ENCODE measurements around the gene ZSCAN23.

The ZSCAN23 gene

GRCh38 chr6:28402197-28402596, 41.1 kb downstream of the ZSCAN23 start:
- peaks cover 0 to 10% of the 10 kb centered on the region in 2 experiments; a peak in 1 of 3 replicates for H3K36me3 ChIP-seq (ENCODE audit: control insufficient read depth in 2 of 2, insufficient read depth in 1 of 2, low read length in 2 of 2)
- ChIA-PET POLR2A (interaction anchor here (0.7 to 0.9 kb wide), 2 partner anchors 261 to 278 kb away, joined by 3 read pairs; partner anchors contain the start of genes ZKSCAN8 and ZSCAN16), CTCF (interaction anchor here (0.5 to 0.7 kb wide), 5 partner anchors 8 to 457 kb away, joined by 3 to 4 read pairs (median 3); no protein-coding TSS in a partner anchor)
- no peak overlapping the region for H3K27ac ChIP-seq (ENCODE audit: extremely low read depth, low read depth, low read length)
- H3K4me1 ChIP-seq (ENCODE audit: control insufficient read depth, insufficient read depth, low read length) = 0 out of 2 replicates have a peak, but pooled peaks cover 4% of the 10 kb centered on the region
- H3K4me3 ChIP-seq (ENCODE audit: low read depth, low read length) = no peak overlapping the region
- no peak for TF ChIP-seq ZBTB49 (tag by site-specific recombination; IDR thresholded peaks at IDR 0.05; ENCODE audit: low read depth)
- TF ChIP-seq ZNF426 (tag by site-specific recombination; IDR thresholded peaks at IDR 0.05) = no peak
- peak; percentile 17; the same call in 1 of the 2 replicates for TF ChIP-seq FEZF1 (tag by site-specific recombination; IDR thresholded peaks at IDR 0.05)
- TF ChIP-seq ZNF791 (tag by site-specific recombination; IDR thresholded peaks at IDR 0.05) = no peak
- peak; percentile 96 for TF ChIP-seq ZBTB48 (tag by site-specific recombination; IDR thresholded peaks at IDR 0.05)
- H3K9me3 ChIP-seq (ENCODE audit: control insufficient read depth, insufficient read depth, low read depth, low read length) = no peaks in the 10 kb centered on the region

GRCh38 chr6:28401172-28401571, 42.1 kb downstream of the ZSCAN23 start:
- ChIA-PET CTCF (no interaction called here), POLR2A (no interaction called here)
- Histone ChIP-seq H3K27ac (ENCODE audit: extremely low read depth, low read depth, low read length) (no peak overlapping the region), H3K9me3 (ENCODE audit: control insufficient read depth, insufficient read depth, low read depth, low read length) (no peaks in the 10 kb centered on the region), H3K4me3 (ENCODE audit: low read depth, low read length) (no peak overlapping the region), H3K36me3 (ENCODE audit: control insufficient read depth in 2 of 2, insufficient read depth in 1 of 2, low read length in 2 of 2) (peaks cover 6 to 20% of the 10 kb centered on the region in 2 experiments; a peak in 2 of 3 replicates), H3K4me1 (ENCODE audit: control insufficient read depth, insufficient read depth, low read length) (0 out of 2 replicates have a peak, but pooled peaks cover 4% of the 10 kb centered on the region)
- no peak for TF ChIP-seq YY1 (tag by site-specific recombination; IDR thresholded peaks at IDR 0.05)
- TF ChIP-seq PRDM10 (tag by site-specific recombination; IDR thresholded peaks at IDR 0.05) = peak; percentile 65
- no peak for TF ChIP-seq ZNF350 (tag by site-specific recombination; IDR thresholded peaks at IDR 0.05)
- TF ChIP-seq ZNF521 (tag by site-specific recombination; IDR thresholded peaks at IDR 0.05) = no peak
- no peak for TF ChIP-seq ZNF148 (tag by site-specific recombination; IDR thresholded peaks at IDR 0.05; ENCODE audit: borderline replicate concordance)

GRCh38 chr6:28400122-28400451, 43.2 kb downstream of the ZSCAN23 start:
- Histone ChIP-seq H3K4me3 (ENCODE audit: low read depth, low read length) (peak overlapping the region; percentile 72), H3K9me3 (ENCODE audit: control insufficient read depth, insufficient read depth, low read depth, low read length) (no peaks in the 10 kb centered on the region), H3K27ac (ENCODE audit: extremely low read depth, low read depth, low read length) (peak overlapping the region; percentile 75), H3K36me3 (ENCODE audit: control insufficient read depth in 2 of 2, insufficient read depth in 1 of 2, low read length in 2 of 2) (peaks cover 14 to 31% of the 10 kb centered on the region in 2 experiments; a peak in 2 of 3 replicates), H3K4me1 (ENCODE audit: control insufficient read depth, insufficient read depth, low read length) (0 out of 2 replicates have a peak, but pooled peaks cover 4% of the 10 kb centered on the region)
- CTCF ChIA-PET = interaction anchor here (0.7 kb wide), 1 partner anchor 19 kb away, joined by 4 read pairs; no protein-coding TSS in a partner anchor
- POLR2A ChIA-PET = no interaction called here
- TF ChIP-seq ZNF10 (tag by site-specific recombination; IDR thresholded peaks at IDR 0.05) (0 out of 2 replicates have a peak, but pooled peaks have one; percentile 4), PRDM6 (tag by site-specific recombination; IDR thresholded peaks at IDR 0.05) (no peak)
